Panc1 (cell line): ENCODE results near the gene CCDC180. TPM values are rescaled to one million over a fixed set of nuclear protein-coding genes. Genes with fewer than 3 reads are reported as not detected.

Experiments
- ATAC-seq: fragments of 200-7000 bp; cut with Tn5 transposase; 2 replicates; pipeline ENCODE4 v1.9.1; 2020; ENCODE audit warnings: mild to moderate bottlenecking, moderate library complexity
- BruUV-seq: library from RNA; stranded (reverse); fragments of 400-500 nt; replicated peaks from 2 replicates; lab custom pipeline; 2021; lab: Mats Ljungman, UMichigan
- CTCF ChIA-PET: fragments of 300-600 bp; sonication (Branson Sonifier 250); formaldehyde crosslinking; loops from one replicate; lab custom pipeline; 2022; ENCODE audit warnings: antibody characterized with exemption; lab: Charles Lee
- POLR2A ChIA-PET: fragments of 300-600 bp; sonication (Branson Sonifier 250); formaldehyde crosslinking; loops from one replicate; lab custom pipeline; 2022; ENCODE audit warnings: antibody characterized with exemption; lab: Charles Lee
- DNase-seq: peaks from one replicate; pipeline ENCODE4 v3.0.0-alpha.2; 2010; ENCODE audit warnings: low read depth, low spot score
- H3K27ac ChIP-seq: 2 replicates; pipeline ENCODE4 v1.5.1; 2011; ENCODE audit warnings: mild to moderate bottlenecking, low read length, inconsistent platforms
- H3K27me3 ChIP-seq: fragments of 200-500 bp; sonication (Bioruptor generic); 2 replicates; pipeline ENCODE4 v1.6.0; 2014; ENCODE audit warnings: low read length, inconsistent platforms; ENCODE audit not compliant: control insufficient read depth, insufficient read depth
- H3K36me3 ChIP-seq: fragments of 200-500 bp; sonication (Bioruptor generic); 2 replicates; pipeline ENCODE4 v1.5.1; 2014; ENCODE audit warnings: inconsistent platforms, mild to moderate bottlenecking, low read length, moderate library complexity; ENCODE audit not compliant: control insufficient read depth, insufficient read depth
- H3K4me1 ChIP-seq: 2 replicates; pipeline ENCODE4 v1.5.1; 2011; ENCODE audit warnings: inconsistent platforms, mild to moderate bottlenecking, low read length, moderate library complexity; ENCODE audit not compliant: control insufficient read depth, insufficient read depth
- H3K4me3 ChIP-seq, 2 experiments: 2 replicates each; pipeline ENCODE4 v1.5.1; 2011 to 2012; ENCODE audit warnings: low read depth in 2 of 2, low read length in 2 of 2, mild to moderate bottlenecking in 2 of 2, inconsistent platforms in 1 of 2, moderate library complexity in 1 of 2
- H3K9me3 ChIP-seq: fragments of 200-500 bp; sonication (Bioruptor generic); 2 replicates; pipeline ENCODE4 v1.5.1; 2014; ENCODE audit warnings: low read depth, mild to moderate bottlenecking, inconsistent platforms, low read length, moderate library complexity; ENCODE audit not compliant: control insufficient read depth, insufficient read depth
- POLR2AphosphoS5 ChIP-seq: IDR thresholded peaks from 2 replicates; pipeline ENCODE4 v1.6.1; 2012; ENCODE audit warnings: mild to moderate bottlenecking, low read depth, low read length, moderate library complexity
- SIN3A ChIP-seq: IDR thresholded peaks from 2 replicates; pipeline ENCODE4 v1.6.1; 2012; ENCODE audit warnings: low read depth, mild to moderate bottlenecking, low read length, moderate library complexity, borderline replicate concordance; ENCODE audit not compliant: insufficient read depth
- TCF7L2 ChIP-seq: IDR thresholded peaks from 2 replicates; pipeline ENCODE4 v1.6.1; 2011; ENCODE audit warnings: mild to moderate bottlenecking, low read depth, low read length, inconsistent platforms
- in situ Hi-C: cut with HindIII; loops from 2 replicates; pipeline ENCODE4 v1.10.0; 2016; ENCODE audit warnings: low sequenced_read_pairs, low pct_unique_long_range_greater_than_20kb
- intact Hi-C: fragments of 100-400 bp; cut with micrococcal nuclease; formaldehyde crosslinking; loops from one replicate; pipeline ENCODE4 v1.10.0; 2022; ENCODE audit not compliant: unreplicated experiment
- total RNA-seq: library from RNA; stranded (reverse); gene quantifications from one replicate; pipeline ENCODE4 v1.2.1, GENCODE V29; 2021; ENCODE audit not compliant: unreplicated experiment
- TF ChIP-seq, protein P1 (sequence below), 2 experiments: IDR thresholded peaks; 2 replicates each; pipeline ENCODE4 v1.6.1; 2011 to 2012; ENCODE audit warnings: low read depth in 2 of 2, control low read depth in 1 of 2, low read length in 1 of 2, mild to moderate bottlenecking in 1 of 2, moderate library complexity in 1 of 2; ENCODE audit not compliant: insufficient read depth in 1 of 2
- TF ChIP-seq, protein P2 (sequence below): fragments of 450-650 bp; IDR thresholded peaks from 2 replicates; pipeline ENCODE4 v1.5.1; 2017; ENCODE audit warnings: mild to moderate bottlenecking

Gene CCDC180
- total RNA-seq, 1 experiment from 2014 or later, result 2.9 TPM

DNA sequence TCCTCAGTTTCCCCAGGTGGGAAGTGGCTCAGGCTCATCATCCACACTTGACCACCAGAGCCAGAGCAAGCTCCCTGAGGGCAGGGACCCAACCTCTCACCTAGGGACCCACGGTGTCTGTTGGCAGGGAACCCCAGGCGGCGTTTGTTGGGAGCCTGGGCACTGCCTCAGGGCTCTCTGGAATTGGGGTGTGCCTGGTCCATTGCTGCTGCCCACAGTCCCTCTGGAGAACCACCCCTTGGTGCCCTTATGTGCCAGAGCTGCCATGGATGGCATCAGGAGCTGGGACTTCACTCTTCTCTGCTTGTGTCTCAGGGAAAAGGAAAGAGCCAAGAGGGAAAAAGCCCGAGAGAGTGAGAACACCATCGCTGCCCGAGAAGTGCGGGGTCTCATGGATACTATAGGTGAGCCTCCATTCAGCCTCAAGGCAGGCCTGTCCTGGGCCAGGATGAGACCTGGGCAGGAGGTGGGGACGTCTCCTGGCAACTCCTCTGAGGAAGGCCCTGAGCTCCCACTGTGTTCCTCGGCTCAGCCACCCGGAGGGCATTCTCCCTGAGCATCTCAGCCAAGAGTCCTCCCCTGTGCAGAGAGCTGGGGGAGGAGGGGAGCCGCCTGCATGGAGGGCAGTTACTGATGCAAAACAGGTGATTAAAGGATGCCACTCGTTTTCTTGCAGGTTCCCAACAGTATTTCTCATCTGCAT is 4.5 kb downstream of the CCDC180 start:
- DNase-seq (no peak), ATAC-seq (no peak)
- in situ Hi-C loops, result no loop called here
- no peaks in the 10 kb centered on the region for H3K36me3 ChIP-seq
- BruUV-seq, result no TSS peak
- H3K4me1 ChIP-seq, result no peaks in the 10 kb centered on the region
- no peaks in the 10 kb centered on the region for H3K27me3 ChIP-seq
- H3K27ac ChIP-seq, result no peak overlapping the region
- intact Hi-C loops, result no loop called here
- no peaks in the 10 kb centered on the region for H3K9me3 ChIP-seq
- no peak overlapping the region for H3K4me3 ChIP-seq
- ChIA-PET POLR2A (no interaction called here), CTCF (no interaction called here)
- TF ChIP-seq POLR2AphosphoS5, result no peak
- TF ChIP-seq, protein P1, sequence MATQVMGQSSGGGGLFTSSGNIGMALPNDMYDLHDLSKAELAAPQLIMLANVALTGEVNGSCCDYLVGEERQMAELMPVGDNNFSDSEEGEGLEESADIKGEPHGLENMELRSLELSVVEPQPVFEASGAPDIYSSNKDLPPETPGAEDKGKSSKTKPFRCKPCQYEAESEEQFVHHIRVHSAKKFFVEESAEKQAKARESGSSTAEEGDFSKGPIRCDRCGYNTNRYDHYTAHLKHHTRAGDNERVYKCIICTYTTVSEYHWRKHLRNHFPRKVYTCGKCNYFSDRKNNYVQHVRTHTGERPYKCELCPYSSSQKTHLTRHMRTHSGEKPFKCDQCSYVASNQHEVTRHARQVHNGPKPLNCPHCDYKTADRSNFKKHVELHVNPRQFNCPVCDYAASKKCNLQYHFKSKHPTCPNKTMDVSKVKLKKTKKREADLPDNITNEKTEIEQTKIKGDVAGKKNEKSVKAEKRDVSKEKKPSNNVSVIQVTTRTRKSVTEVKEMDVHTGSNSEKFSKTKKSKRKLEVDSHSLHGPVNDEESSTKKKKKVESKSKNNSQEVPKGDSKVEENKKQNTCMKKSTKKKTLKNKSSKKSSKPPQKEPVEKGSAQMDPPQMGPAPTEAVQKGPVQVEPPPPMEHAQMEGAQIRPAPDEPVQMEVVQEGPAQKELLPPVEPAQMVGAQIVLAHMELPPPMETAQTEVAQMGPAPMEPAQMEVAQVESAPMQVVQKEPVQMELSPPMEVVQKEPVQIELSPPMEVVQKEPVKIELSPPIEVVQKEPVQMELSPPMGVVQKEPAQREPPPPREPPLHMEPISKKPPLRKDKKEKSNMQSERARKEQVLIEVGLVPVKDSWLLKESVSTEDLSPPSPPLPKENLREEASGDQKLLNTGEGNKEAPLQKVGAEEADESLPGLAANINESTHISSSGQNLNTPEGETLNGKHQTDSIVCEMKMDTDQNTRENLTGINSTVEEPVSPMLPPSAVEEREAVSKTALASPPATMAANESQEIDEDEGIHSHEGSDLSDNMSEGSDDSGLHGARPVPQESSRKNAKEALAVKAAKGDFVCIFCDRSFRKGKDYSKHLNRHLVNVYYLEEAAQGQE (IDR thresholded peaks at IDR 0.05; ENCODE audit: insufficient read depth in 1 of 2, low read depth in 2 of 2, low read length in 1 of 2), result no peak
- TF ChIP-seq SIN3A, result no peak
- TF ChIP-seq TCF7L2, result no peak
- TF ChIP-seq, protein P2, sequence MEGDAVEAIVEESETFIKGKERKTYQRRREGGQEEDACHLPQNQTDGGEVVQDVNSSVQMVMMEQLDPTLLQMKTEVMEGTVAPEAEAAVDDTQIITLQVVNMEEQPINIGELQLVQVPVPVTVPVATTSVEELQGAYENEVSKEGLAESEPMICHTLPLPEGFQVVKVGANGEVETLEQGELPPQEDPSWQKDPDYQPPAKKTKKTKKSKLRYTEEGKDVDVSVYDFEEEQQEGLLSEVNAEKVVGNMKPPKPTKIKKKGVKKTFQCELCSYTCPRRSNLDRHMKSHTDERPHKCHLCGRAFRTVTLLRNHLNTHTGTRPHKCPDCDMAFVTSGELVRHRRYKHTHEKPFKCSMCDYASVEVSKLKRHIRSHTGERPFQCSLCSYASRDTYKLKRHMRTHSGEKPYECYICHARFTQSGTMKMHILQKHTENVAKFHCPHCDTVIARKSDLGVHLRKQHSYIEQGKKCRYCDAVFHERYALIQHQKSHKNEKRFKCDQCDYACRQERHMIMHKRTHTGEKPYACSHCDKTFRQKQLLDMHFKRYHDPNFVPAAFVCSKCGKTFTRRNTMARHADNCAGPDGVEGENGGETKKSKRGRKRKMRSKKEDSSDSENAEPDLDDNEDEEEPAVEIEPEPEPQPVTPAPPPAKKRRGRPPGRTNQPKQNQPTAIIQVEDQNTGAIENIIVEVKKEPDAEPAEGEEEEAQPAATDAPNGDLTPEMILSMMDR, result no peak

DNA sequence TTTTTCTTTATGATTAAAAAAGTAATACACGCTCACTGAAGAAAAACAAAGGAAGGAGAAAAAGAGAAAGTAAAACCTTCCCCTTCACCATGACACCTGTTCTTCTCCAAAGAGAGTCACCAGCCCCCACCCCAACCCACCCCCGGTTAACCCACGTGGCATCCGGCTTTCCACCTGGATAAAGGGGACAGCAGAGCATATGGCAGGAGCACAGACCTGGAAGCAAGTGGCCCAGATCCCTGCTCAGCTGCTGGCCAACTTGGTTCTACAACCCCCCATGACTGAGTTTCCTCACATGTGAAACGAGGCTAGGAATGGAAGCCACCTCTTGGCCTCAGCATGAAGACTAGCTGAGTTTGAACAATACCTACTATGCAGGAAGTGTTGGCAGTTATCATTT is 5.1 kb downstream of the CCDC180 start:
- in situ Hi-C loops, result no loop called here
- intact Hi-C loops, result no loop called here
- TF ChIP-seq, protein P2, result no peak
- TF ChIP-seq TCF7L2, result no peak
- TF ChIP-seq, protein P1 (IDR thresholded peaks at IDR 0.05; ENCODE audit: insufficient read depth in 1 of 2, low read depth in 2 of 2, low read length in 1 of 2), result no peak
- TF ChIP-seq SIN3A, result no peak
- no peak for TF ChIP-seq POLR2AphosphoS5
- no TSS peak for BruUV-seq
- no peaks in the 10 kb centered on the region for H3K36me3 ChIP-seq
- POLR2A ChIA-PET, result no interaction called here
- H3K27ac ChIP-seq, result no peak overlapping the region
- DNase-seq (no peak), ATAC-seq (no peak)
- CTCF ChIA-PET, result no interaction called here
- no peak overlapping the region for H3K4me3 ChIP-seq
- no peaks in the 10 kb centered on the region for H3K27me3 ChIP-seq
- no peaks in the 10 kb centered on the region for H3K9me3 ChIP-seq
- no peaks in the 10 kb centered on the region for H3K4me1 ChIP-seq
